GM10847 (cell line): Measurements from ENCODE around the gene KLHL17.

Experiments
- POLR2A ChIP-seq: IDR thresholded peaks from 2 replicates; pipeline ENCODE4 v1.6.1; 2011; ENCODE audit not compliant: insufficient read length; ENCODE audit errors: extremely low read depth

KLHL17 gene

DNA sequence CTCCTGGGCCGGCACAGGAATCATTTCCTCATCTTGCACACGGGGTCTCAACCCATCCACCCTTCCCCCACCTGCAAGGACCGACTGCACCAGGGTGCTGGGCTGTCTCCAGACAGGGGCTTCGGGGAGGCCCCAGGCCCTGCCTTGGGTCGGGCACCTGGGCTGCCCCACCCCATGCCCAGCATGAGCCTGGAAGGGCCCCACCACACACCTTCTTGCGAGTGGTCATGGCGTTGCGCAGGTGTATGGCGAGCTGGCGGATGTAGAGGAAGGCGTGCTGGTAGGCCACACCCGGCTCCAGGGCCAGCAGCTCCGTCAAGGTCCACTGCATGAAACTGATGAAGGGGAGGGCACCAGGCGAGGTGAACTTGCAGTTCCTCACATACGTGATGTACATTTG, 8.2 kb upstream of the KLHL17 start:
- no peak for TF ChIP-seq POLR2A

- no peak for TF ChIP-seq POLR2A
These were observed 7.8 kb upstream of the KLHL17 start for GRCh38 chr1:952603-953002.

GRCh38 chr1:953524-954320, 6.7 kb upstream of the KLHL17 start:
- TF ChIP-seq POLR2A = no peak

GRCh38 chr1:954927-955326, 5.5 kb upstream of the KLHL17 start:
- TF ChIP-seq POLR2A = no peak

DNA sequence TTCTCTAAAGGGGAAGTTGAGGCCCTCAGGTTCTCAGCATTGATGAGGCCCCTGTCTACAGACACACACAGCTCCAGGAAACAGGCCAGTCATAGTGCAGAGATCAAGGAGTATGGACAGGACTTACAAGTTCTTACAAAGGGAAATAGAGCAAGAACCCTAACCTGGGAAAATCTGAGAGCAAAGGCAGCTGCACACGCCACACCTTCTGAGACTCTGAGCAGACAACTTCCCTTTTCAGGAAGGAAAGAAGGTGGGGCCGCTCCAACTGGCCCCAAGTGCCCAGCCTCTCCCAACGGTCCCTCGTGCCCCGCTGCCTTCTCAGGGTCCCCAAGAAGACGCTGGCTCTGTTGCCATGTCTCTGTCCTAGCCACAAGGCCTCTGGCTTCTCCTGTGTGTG, 4.9 kb upstream of the KLHL17 start:
- no peak for TF ChIP-seq POLR2A

DNA sequence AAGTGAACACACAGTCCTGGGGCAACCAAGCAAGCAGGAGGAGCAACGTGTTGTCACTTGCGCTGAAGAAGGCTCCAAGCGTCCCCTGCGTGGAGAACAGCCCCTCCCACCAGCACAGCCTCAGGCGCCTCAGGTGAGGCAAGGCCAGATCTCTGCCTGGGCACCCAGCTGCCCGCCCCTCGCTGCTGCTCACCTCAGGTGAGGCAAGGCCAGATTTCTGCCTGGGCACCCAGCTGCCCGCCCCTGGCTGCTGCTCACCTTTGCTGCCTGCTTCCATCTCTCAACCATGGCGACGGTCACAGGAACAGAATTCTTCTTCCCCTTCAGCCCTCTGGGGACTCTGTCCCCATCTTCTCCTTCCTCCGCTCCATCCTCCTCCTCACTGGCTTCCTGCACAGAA, 3.7 kb upstream of the KLHL17 start:
- no peak for TF ChIP-seq POLR2A

DNA sequence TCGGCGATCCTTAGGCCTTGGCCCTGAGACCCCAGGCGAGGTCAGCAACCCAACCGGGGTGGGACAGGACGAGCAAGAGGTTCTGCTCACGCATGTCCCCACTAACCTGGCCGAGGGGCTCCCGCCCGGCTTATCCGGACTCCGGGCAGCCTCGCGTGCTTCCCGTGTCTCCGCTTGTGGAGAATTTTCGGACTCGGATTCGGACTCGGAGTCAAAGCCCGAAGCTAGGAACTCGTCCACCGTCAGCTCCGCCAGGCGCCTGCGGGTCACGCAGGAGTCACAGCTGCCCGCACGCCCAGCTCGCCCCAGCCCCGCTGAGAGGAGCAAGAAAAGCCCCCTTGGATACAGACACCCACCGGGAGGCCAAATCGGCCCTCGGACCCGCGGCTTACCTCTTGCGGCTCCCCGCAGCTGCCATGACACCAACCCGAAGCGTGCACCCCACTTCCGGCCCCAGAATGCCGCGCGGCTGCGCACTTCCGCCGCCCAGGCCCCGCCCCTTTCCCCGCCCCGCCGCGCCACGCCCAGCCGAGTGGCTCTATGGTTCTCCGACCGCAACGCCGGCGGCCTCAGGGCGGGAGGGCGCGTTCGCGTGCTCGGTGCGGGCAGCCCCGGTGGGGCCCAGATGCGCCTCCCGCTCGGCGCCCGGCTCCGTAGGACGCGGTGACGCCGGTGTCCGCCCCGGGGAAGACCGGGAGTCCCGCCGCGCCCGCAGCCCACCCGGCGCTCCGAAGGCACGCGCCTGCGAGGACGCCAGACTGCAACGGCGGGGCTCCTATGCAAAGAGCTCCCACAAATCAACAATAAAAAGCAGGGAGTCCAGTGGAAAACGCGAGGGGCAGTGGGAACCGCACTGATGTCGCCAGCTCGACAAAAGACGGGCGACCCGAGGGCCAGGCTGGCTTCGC, 1.3 kb upstream of the KLHL17 start, which contains the start of gene NOC2L:
NOC2L (minus strand) TSS at position 434 of the 908 bp plus-strand sequence; CDS start at position 418, 16 bp downstream.
- peak; percentile 70 for TF ChIP-seq POLR2A

DNA sequence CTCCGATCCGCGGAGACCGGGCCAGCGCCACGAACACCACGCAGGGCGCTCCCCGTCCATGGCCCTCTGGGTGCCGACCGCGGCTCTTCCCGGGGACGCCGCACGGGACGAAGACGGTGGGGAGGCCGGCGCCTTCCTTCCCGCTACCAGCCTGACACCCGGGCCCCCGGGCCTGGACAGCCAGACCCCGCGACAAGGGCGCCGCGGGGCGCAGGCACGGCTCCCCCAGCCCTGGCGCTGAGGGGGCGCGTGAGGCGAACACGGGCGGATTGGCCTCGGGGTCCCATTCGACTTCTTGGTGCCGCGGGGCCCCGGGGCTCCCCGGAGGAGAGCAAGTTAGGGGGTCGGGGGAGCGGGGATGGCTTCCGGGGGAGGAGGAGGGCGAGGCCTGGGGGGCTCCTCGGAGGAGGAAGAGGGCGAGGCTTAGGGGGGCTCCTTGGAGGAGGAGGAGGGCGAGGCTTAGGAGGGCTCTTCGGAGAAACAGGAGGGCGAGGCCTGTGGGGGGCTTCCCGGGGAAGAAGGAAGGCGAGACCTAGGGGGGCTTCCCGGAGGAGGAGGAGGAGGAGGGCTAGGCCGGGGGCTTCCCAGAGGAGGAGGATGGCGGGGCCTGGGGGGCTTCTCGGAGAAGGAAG, 537 bp upstream of the KLHL17 start:
- TF ChIP-seq POLR2A = no peak

DNA sequence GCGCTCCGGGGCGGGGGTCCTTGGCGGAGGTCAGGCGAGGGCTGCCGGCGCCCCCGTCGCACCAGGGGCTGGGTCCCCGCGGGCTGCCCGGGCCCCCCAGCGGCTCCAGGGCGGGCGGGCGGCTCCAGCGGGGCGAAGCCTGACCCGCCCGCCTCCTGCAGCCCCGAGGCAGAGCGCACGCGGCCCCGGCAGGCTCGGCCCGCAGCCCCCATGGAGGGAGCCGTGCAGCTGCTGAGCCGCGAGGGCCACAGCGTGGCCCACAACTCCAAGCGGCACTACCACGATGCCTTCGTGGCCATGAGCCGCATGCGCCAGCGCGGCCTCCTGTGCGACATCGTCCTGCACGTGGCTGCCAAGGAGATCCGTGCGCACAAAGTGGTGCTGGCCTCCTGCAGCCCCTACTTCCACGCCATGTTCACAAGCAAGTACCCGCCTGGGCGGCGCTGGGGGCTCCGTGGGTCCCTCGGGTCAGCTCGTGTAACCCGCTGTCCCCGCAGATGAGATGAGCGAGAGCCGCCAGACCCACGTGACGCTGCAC, 817 bp downstream of the KLHL17 start:
- TF ChIP-seq POLR2A = no peak

DNA sequence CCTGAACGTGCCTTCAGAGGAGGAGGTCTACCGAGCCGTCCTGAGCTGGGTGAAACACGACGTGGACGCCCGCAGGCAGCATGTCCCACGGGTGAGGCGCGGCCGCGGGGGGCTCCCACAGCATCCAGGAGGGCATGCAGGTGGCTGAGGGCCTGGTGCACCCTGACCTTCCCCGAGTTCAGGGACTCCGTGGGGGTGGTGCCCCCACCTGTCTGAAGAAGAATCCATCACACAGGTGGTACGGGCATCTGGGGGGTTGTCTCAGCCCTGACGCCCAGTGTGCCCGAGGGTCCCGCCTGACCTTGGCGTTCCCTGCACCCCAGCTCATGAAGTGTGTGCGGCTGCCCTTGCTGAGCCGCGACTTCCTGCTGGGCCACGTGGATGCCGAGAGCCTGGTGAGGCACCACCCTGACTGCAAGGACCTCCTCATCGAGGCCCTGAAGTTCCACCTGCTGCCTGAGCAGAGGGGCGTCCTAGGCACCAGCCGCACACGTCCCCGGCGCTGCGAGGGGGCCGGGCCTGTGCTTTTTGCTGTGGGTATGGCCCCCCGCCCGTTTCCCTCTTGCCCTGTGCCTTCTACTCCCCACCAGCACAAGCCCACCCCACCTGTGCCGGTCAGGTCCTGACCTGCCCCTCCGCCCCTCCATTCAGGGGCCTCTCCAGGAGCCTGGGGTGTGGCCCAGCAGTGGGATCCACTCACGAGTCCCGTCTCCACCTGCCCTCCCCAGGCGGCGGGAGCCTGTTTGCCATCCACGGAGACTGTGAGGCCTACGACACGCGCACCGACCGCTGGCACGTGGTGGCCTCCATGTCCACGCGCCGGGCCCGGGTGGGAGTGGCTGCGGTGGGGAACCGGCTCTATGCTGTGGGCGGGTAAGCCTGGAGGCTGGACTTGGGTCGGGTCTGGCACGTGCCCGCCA, 2.3 kb downstream of the KLHL17 start:
- TF ChIP-seq POLR2A = no peak

GRCh38 chr1:963301-963651, 2.9 kb downstream of the KLHL17 start:
- no peak for TF ChIP-seq POLR2A

GRCh38 chr1:963746-964525, 3.6 kb downstream of the KLHL17 start:
- TF ChIP-seq POLR2A = no peak

GRCh38 chr1:964691-965525, 4.5 kb downstream of the KLHL17 start:
- TF ChIP-seq POLR2A = no peak
